ENCODE results near the gene CLEC16A. TPM values are rescaled to one million over a fixed set of nuclear protein-coding genes. Genes with fewer than 3 reads are reported as not detected.

CLEC16A gene
- total and polyA plus RNA-seq, 2 experiments from 2014 or later = 9.9 to 24.1 TPM

DNA sequence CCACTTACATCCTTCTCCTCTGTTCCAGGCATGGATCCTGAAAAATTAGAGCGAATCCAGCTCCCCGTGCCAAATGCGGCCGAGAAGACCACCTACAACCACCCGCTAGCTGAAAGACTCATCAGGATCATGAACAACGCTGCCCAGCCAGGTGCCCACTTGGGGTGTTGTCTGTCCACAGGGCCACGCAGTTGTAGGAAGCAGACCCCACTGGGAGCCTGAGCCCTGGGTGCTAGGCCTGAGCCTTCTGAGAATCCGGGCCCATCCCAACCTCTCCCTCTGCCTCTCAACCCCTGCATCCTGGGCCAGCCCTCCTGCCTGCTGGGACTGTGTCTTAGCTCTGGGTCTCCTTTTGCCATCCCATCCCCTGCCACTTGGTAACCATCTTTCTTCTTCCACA is 95.4 kb downstream of the CLEC16A start:
- no peaks in the 10 kb centered on the region for H3K4me1 Mint-ChIP-seq
- no peaks in the 10 kb centered on the region for H3K9me3 Mint-ChIP-seq
- no peak for DNase-seq (ENCODE audit: low spot score)
- no peaks in the 10 kb centered on the region for H3K4me1 ChIP-seq (ENCODE audit: insufficient read depth)
- H3K27me3 Mint-ChIP-seq (ENCODE audit: insufficient read depth, low read depth, poor library complexity) = peaks cover 8% of the 10 kb centered on the region
- H3K4me3 ChIP-seq = no peak overlapping the region
- no peaks in the 10 kb centered on the region for H3F3A ChIP-seq (replicated peaks; ENCODE audit: low read depth)
- H3K27ac Mint-ChIP-seq = no peak overlapping the region
- H3K27ac ChIP-seq (ENCODE audit: low read depth) = no peak overlapping the region
- no peak overlapping the region for H3K4me2 ChIP-seq
- no peak overlapping the region for H3K4me3 Mint-ChIP-seq
- H3K27me3 ChIP-seq (ENCODE audit: insufficient read depth) = no peaks in the 10 kb centered on the region
- TF ChIP-seq, protein P1, sequence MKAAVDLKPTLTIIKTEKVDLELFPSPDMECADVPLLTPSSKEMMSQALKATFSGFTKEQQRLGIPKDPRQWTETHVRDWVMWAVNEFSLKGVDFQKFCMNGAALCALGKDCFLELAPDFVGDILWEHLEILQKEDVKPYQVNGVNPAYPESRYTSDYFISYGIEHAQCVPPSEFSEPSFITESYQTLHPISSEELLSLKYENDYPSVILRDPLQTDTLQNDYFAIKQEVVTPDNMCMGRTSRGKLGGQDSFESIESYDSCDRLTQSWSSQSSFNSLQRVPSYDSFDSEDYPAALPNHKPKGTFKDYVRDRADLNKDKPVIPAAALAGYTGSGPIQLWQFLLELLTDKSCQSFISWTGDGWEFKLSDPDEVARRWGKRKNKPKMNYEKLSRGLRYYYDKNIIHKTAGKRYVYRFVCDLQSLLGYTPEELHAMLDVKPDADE (IDR thresholded peaks at IDR 0.05) = no peak
- TF ChIP-seq, protein P2, sequence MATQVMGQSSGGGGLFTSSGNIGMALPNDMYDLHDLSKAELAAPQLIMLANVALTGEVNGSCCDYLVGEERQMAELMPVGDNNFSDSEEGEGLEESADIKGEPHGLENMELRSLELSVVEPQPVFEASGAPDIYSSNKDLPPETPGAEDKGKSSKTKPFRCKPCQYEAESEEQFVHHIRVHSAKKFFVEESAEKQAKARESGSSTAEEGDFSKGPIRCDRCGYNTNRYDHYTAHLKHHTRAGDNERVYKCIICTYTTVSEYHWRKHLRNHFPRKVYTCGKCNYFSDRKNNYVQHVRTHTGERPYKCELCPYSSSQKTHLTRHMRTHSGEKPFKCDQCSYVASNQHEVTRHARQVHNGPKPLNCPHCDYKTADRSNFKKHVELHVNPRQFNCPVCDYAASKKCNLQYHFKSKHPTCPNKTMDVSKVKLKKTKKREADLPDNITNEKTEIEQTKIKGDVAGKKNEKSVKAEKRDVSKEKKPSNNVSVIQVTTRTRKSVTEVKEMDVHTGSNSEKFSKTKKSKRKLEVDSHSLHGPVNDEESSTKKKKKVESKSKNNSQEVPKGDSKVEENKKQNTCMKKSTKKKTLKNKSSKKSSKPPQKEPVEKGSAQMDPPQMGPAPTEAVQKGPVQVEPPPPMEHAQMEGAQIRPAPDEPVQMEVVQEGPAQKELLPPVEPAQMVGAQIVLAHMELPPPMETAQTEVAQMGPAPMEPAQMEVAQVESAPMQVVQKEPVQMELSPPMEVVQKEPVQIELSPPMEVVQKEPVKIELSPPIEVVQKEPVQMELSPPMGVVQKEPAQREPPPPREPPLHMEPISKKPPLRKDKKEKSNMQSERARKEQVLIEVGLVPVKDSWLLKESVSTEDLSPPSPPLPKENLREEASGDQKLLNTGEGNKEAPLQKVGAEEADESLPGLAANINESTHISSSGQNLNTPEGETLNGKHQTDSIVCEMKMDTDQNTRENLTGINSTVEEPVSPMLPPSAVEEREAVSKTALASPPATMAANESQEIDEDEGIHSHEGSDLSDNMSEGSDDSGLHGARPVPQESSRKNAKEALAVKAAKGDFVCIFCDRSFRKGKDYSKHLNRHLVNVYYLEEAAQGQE (IDR thresholded peaks at IDR 0.05; ENCODE audit: unreplicated experiment) = no peak
- no peak for TF ChIP-seq NANOG (IDR thresholded peaks at IDR 0.05; ENCODE audit: borderline replicate concordance)
- no peak for TF ChIP-seq EZH2phosphoT487 (IDR thresholded peaks at IDR 0.05; ENCODE audit: unreplicated experiment)
- TF ChIP-seq, protein P3, sequence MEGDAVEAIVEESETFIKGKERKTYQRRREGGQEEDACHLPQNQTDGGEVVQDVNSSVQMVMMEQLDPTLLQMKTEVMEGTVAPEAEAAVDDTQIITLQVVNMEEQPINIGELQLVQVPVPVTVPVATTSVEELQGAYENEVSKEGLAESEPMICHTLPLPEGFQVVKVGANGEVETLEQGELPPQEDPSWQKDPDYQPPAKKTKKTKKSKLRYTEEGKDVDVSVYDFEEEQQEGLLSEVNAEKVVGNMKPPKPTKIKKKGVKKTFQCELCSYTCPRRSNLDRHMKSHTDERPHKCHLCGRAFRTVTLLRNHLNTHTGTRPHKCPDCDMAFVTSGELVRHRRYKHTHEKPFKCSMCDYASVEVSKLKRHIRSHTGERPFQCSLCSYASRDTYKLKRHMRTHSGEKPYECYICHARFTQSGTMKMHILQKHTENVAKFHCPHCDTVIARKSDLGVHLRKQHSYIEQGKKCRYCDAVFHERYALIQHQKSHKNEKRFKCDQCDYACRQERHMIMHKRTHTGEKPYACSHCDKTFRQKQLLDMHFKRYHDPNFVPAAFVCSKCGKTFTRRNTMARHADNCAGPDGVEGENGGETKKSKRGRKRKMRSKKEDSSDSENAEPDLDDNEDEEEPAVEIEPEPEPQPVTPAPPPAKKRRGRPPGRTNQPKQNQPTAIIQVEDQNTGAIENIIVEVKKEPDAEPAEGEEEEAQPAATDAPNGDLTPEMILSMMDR (conservative IDR thresholded peaks at IDR 0.05; ENCODE audit: low read depth in 2 of 2) = no peak
- TF ChIP-seq CREB1 (CRISPR knock-in tag; IDR thresholded peaks at IDR 0.05; ENCODE audit: low read depth) = no peak
- no peak for TF ChIP-seq ZNF331 (CRISPR knock-in tag; IDR thresholded peaks at IDR 0.05; ENCODE audit: low read depth)
- no peak for TF ChIP-seq EZH2 (IDR thresholded peaks at IDR 0.05; ENCODE audit: low read depth, unreplicated experiment)
- TF ChIP-seq POLR2AphosphoS5 (IDR thresholded peaks at IDR 0.05; ENCODE audit: low read depth) = no peak
- TF ChIP-seq STAT1 (IDR thresholded peaks at IDR 0.05; ENCODE audit: unreplicated experiment) = no peak
- no peak for TF ChIP-seq ZNF114 (CRISPR knock-in tag; IDR thresholded peaks at IDR 0.05)
- TF ChIP-seq, protein P4, sequence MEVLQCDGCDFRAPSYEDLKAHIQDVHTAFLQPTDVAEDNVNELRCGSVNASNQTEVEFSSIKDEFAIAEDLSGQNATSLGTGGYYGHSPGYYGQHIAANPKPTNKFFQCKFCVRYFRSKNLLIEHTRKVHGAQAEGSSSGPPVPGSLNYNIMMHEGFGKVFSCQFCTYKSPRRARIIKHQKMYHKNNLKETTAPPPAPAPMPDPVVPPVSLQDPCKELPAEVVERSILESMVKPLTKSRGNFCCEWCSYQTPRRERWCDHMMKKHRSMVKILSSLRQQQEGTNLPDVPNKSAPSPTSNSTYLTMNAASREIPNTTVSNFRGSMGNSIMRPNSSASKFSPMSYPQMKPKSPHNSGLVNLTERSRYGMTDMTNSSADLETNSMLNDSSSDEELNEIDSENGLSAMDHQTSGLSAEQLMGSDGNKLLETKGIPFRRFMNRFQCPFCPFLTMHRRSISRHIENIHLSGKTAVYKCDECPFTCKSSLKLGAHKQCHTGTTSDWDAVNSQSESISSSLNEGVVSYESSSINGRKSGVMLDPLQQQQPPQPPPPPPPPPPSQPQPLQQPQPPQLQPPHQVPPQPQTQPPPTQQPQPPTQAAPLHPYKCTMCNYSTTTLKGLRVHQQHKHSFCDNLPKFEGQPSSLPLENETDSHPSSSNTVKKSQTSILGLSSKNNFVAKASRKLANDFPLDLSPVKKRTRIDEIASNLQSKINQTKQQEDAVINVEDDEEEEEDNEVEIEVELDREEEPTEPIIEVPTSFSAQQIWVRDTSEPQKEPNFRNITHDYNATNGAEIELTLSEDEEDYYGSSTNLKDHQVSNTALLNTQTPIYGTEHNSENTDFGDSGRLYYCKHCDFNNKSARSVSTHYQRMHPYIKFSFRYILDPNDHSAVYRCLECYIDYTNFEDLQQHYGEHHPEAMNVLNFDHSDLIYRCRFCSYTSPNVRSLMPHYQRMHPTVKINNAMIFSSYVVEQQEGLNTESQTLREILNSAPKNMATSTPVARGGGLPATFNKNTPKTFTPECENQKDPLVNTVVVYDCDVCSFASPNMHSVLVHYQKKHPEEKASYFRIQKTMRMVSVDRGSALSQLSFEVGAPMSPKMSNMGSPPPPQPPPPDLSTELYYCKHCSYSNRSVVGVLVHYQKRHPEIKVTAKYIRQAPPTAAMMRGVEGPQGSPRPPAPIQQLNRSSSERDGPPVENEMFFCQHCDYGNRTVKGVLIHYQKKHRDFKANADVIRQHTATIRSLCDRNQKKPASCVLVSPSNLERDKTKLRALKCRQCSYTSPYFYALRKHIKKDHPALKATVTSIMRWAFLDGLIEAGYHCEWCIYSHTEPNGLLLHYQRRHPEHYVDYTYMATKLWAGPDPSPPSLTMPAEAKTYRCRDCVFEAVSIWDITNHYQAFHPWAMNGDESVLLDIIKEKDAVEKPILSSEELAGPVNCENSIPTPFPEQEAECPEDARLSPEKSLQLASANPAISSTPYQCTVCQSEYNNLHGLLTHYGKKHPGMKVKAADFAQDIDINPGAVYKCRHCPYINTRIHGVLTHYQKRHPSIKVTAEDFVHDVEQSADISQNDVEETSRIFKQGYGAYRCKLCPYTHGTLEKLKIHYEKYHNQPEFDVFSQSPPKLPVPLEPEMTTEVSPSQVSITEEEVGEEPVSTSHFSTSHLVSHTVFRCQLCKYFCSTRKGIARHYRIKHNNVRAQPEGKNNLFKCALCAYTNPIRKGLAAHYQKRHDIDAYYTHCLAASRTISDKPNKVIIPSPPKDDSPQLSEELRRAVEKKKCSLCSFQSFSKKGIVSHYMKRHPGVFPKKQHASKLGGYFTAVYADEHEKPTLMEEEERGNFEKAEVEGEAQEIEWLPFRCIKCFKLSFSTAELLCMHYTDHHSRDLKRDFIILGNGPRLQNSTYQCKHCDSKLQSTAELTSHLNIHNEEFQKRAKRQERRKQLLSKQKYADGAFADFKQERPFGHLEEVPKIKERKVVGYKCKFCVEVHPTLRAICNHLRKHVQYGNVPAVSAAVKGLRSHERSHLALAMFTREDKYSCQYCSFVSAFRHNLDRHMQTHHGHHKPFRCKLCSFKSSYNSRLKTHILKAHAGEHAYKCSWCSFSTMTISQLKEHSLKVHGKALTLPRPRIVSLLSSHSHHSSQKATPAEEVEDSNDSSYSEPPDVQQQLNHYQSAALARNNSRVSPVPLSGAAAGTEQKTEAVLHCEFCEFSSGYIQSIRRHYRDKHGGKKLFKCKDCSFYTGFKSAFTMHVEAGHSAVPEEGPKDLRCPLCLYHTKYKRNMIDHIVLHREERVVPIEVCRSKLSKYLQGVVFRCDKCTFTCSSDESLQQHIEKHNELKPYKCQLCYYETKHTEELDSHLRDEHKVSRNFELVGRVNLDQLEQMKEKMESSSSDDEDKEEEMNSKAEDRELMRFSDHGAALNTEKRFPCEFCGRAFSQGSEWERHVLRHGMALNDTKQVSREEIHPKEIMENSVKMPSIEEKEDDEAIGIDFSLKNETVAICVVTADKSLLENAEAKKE (CRISPR knock-in tag; IDR thresholded peaks at IDR 0.05) = no peak
- no peak for TF ChIP-seq JUNB (IDR thresholded peaks at IDR 0.05; ENCODE audit: unreplicated experiment)
- H3K9me2 ChIP-seq (ENCODE audit: insufficient read depth) = no peaks in the 10 kb centered on the region
- peaks cover 6% of the 10 kb centered on the region; the same call in 1 of the 3 replicates for H3K36me3 Mint-ChIP-seq (ENCODE audit: low read depth)
- ATAC-seq = no peak
- no peak overlapping the region for H2AFZ ChIP-seq
- no peaks in the 10 kb centered on the region; the same call in 1 of the 2 replicates for H3K79me2 ChIP-seq (replicated peaks; ENCODE audit: insufficient read depth)
- H4K20me1 ChIP-seq (replicated peaks; ENCODE audit: insufficient read depth) = no peaks in the 10 kb centered on the region
- H3K36me3 ChIP-seq (ENCODE audit: insufficient read depth) = 0 out of 2 replicates have a peak, but pooled peaks cover 3% of the 10 kb centered on the region

Data from GM23338 (cell line).